ENCODE results near the gene ANKMY2. TPM values are rescaled to one million over a fixed set of nuclear protein-coding genes. Genes with fewer than 3 reads are reported as not detected.

ANKMY2 gene
- total RNA-seq, 4 donors from 2014 or later = 5.2 to 16.2 (median 9.4) TPM

DNA sequence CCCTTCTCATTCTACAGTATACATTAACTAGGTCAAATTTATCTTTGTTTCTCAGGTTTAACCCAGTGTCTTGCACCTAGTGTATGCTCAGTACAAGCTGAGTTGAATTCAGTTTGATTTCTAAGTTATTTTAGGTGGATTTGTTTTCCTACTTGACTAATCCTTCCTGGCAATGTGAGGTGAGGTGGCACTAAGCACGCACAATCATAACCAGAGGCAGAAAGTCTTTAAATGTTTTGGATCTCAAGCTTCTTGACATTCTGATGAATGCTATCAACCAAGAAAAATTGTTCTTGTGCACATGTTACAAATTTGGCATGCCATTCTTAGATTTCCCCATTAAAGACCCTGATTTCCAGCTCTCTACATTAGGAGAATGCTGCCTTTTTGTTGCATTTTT is 3.6 kb upstream of the ANKMY2 start:
- Histone ChIP-seq H3K4me1 (peaks cover 61% of the 10 kb centered on the region), H3K4me3 (no peak overlapping the region), H3K27ac (no peak overlapping the region), H3K36me3 (no peaks in the 10 kb centered on the region), H3K9me3 (no peaks in the 10 kb centered on the region), H3K27me3 (no peaks in the 10 kb centered on the region)
- no peak for TF ChIP-seq POLR2A (IDR thresholded peaks at IDR 0.05)
- WGBS = 50% methylated on average over 1 of the region's 1 CpG
- no peak for DNase-seq (ENCODE audit: low spot score in 2 of 2)

- Histone ChIP-seq H3K4me3 (no peak overlapping the region), H3K36me3 (no peaks in the 10 kb centered on the region), H3K4me1 (peaks cover 66% of the 10 kb centered on the region), H3K27me3 (no peaks in the 10 kb centered on the region), H3K27ac (no peak overlapping the region), H3K9me3 (no peaks in the 10 kb centered on the region)
- no peak for DNase-seq (ENCODE audit: low spot score in 2 of 2)
- WGBS = 42% methylated on average over 1 of the region's 1 CpG
- no peak for TF ChIP-seq POLR2A (IDR thresholded peaks at IDR 0.05)
- TF ChIP-seq, protein P1, sequence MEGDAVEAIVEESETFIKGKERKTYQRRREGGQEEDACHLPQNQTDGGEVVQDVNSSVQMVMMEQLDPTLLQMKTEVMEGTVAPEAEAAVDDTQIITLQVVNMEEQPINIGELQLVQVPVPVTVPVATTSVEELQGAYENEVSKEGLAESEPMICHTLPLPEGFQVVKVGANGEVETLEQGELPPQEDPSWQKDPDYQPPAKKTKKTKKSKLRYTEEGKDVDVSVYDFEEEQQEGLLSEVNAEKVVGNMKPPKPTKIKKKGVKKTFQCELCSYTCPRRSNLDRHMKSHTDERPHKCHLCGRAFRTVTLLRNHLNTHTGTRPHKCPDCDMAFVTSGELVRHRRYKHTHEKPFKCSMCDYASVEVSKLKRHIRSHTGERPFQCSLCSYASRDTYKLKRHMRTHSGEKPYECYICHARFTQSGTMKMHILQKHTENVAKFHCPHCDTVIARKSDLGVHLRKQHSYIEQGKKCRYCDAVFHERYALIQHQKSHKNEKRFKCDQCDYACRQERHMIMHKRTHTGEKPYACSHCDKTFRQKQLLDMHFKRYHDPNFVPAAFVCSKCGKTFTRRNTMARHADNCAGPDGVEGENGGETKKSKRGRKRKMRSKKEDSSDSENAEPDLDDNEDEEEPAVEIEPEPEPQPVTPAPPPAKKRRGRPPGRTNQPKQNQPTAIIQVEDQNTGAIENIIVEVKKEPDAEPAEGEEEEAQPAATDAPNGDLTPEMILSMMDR (IDR thresholded peaks at IDR 0.05) = no peak
- TF ChIP-seq EP300 (IDR thresholded peaks at IDR 0.05) = no peak
- TF ChIP-seq POLR2AphosphoS5 (IDR thresholded peaks at IDR 0.05) = no peak
Observed at GRCh38 chr7:16648551-16648950, 3.0 kb upstream of the ANKMY2 start.

DNA sequence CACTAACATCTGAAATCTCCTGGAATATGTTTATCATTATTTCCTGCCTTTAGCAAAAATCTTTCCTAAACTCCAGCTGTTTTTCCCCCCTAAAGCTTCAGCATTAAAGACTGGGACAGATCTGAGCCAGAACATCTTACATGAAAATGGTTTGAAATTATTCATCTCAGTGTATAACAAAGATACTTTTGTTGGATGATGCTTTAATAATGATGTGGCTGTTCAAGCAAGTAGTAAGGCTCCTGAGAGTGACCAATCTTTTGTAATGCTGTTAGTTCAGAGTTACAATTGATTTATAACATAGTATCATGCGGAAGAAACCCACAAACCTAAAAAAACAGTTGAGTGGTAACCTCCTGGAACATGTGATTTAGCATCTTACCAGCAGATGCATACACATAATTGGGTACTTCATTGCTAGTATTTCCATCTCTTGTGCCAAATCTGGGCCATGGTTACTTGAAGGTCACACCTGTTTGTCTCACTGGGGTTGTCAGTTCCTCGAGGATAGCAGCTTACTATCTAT is 1.9 kb upstream of the ANKMY2 start:
- no peak for TF ChIP-seq POLR2AphosphoS5 (IDR thresholded peaks at IDR 0.05)
- TF ChIP-seq, protein P1 (IDR thresholded peaks at IDR 0.05) = no peak
- no peak for TF ChIP-seq EP300 (IDR thresholded peaks at IDR 0.05)
- TF ChIP-seq POLR2A (IDR thresholded peaks at IDR 0.05) = no peak
- Histone ChIP-seq H3K27ac (no peak overlapping the region), H3K9me3 (no peaks in the 10 kb centered on the region), H3K36me3 (no peaks in the 10 kb centered on the region), H3K4me3 (peak overlapping the region; percentile 68), H3K4me1 (peaks cover 58% of the 10 kb centered on the region), H3K27me3 (no peaks in the 10 kb centered on the region)
- WGBS = 60% methylated on average over 2 of the region's 2 CpGs
- no peak for DNase-seq (ENCODE audit: low spot score in 2 of 2)

DNA sequence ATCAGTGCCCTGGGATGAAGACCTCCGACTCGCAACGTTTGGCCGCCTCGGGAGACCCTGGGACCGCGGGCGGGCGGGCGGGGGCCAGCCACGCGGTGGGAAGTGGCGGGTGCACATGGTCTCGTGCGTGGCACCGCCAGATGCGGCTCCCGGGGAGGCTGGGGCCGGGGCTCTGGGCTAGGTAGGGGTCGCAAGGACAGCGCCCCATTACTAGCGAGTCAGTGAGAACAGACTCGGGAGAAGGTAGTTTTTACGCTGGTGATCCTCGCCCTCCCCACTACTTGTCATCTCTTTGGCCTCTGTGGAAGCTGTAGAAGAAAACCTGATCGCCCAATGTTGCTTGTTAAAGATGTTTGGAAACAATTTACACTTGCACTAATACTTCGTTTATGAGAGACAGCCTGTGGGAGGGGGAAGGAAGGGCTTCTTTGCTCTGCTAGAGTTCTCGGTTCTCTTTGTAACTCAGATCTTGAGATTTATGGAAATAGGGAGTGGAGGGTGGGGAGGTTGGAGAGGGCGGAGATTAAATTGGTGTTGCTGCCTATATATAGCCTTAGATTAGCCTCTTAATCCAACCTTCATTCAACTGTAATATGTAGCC is 1.0 kb upstream of the ANKMY2 start:
- DNase-seq (ENCODE audit: low spot score in 2 of 2) = no peak
- Histone ChIP-seq H3K9me3 (no peaks in the 10 kb centered on the region), H3K4me3 (peak overlapping the region; percentile 68), H3K4me1 (peaks cover 49% of the 10 kb centered on the region), H3K36me3 (no peaks in the 10 kb centered on the region), H3K27ac (peak overlapping the region; percentile 90), H3K27me3 (no peaks in the 10 kb centered on the region)
- TF ChIP-seq EP300 (IDR thresholded peaks at IDR 0.05) (no peak), POLR2AphosphoS5 (IDR thresholded peaks at IDR 0.05) (no peak), POLR2A (IDR thresholded peaks at IDR 0.05) (no peak)
- TF ChIP-seq, protein P1 (IDR thresholded peaks at IDR 0.05) = no peak
- WGBS = 0% methylated on average over 9 of the region's 29 CpGs

DNA sequence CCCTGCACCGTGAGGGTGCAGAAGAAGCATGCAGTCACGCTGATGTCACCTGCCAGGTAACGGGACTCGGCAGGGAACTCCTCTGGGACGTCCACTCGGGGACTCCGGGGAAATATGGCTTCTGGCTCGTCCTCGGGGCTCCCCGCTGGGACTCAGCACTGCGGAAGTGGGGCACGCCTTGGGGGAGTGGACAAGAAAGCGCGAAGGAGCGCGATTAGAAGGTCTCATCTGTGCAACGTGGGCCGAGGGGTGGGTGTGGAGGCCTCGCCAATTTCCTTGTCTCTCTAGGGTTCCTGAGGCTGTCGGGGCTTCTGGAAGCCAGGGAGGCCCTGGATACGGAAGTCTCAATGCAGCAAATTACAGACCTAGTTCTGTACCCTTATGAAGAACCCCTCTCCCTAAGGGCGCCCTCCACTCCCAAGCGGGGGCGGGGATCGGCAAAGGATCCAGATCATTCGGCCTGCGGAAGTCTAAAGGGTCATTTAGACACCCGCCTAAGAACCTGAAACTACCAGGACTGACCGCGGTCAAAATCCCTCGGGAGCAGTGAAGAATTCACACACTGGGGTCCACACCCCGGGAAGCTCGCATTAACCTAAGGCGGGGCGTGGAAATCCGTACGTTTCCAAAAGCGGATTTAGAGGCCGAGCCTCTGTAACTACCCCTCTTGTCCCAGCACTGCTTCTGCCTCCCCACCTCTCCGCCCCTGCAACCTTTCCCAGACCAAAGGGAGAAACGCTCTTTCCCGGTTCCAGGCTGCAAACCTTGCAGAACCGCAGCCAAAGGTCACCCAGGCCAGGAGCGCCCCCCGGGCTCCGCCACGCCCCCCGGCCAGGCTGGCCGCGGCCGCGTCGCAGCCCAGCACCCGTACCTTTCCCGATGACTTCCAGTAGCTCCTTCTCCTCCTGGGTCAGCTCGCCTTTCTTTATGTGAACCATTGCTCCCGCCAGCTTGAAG is 640 bp downstream of the ANKMY2 start:
- under 1% methylated on average over 49 of the region's 57 CpGs for WGBS

More for the DNA sequence above, 640 bp downstream of the ANKMY2 start:
- peak; percentile 79 to 83 for DNase-seq (ENCODE audit: low spot score in 2 of 2)
- Histone ChIP-seq H3K4me1 (peaks cover 41% of the 10 kb centered on the region), H3K27me3 (no peaks in the 10 kb centered on the region), H3K9me3 (no peaks in the 10 kb centered on the region), H3K27ac (peak overlapping the region; percentile 90), H3K36me3 (no peaks in the 10 kb centered on the region), H3K4me3 (peak overlapping the region; percentile 68)
- TF ChIP-seq POLR2A (IDR thresholded peaks at IDR 0.05) (no peak), POLR2AphosphoS5 (IDR thresholded peaks at IDR 0.05) (no peak), EP300 (IDR thresholded peaks at IDR 0.05) (no peak)
- TF ChIP-seq, protein P1 (IDR thresholded peaks at IDR 0.05) = no peak

All from suprapubic skin (tissue), 4 donors.